ENCODE data around the gene CD209. TPM values are rescaled to one million over a fixed set of nuclear protein-coding genes. Genes with fewer than 3 reads are reported as not detected.

Gene CD209
- total RNA-seq, 1 donor from 2014 or later = not detected

DNA sequence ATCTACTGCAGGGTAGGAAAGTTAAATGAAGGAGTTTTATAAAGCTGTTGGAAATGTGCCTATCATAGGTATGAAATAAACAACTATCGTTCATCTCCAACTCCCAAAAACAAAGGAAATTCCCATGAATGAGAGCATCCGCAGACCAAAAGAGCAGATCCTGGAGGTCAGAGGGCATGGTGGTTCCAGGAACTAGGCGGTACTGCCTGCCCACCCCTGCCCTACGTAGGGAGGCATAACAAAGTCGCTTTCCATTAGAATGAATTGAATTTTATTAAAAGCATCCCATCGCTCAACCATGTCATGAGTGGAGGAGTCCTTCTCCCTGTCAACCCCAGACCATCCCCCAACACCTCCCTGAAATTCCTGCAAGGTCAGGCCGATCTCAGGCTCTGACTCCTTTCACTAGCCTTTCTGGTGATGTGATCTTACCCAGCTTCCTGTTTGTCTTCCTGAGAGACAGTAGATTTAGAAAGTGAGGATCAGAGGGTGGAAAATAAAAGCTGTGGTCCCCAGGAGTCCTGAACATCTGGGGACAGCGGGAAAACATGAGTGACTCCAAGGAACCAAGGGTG lies 15.5 kb upstream of the CD209 start, which contains the start of gene CLEC4M:
Gene CLEC4M, plus strand, starts transcription at position 525 of the 575 bp plus-strand sequence. Its CDS starts 24 bp downstream, at position 549.
- no peaks in the 10 kb centered on the region for H3K4me1 ChIP-seq
- no peak within 1 kb of the TSS for H3K4me3 ChIP-seq
- H3K79me2 ChIP-seq (ENCODE audit: low read depth) = no peaks in the 10 kb centered on the region
- no peak within 1 kb of the TSS for H3K4me3 Mint-ChIP-seq
- H3K27ac Mint-ChIP-seq = no peak within 1 kb of the TSS
- H3K36me3 Mint-ChIP-seq = no peaks in the 10 kb centered on the region
- H3K4me2 ChIP-seq = no peak within 1 kb of the TSS
- H4K20me1 ChIP-seq (ENCODE audit: low read depth) = no peaks in the 10 kb centered on the region
- peaks cover 11% of the 10 kb centered on the region for H3K27me3 ChIP-seq
- H3K9me3 Mint-ChIP-seq = peaks cover 36% of the 10 kb centered on the region
- H3K4me1 Mint-ChIP-seq = no peaks in the 10 kb centered on the region
- TF ChIP-seq EZH2phosphoT487 (IDR thresholded peaks at IDR 0.05) = no peak
- TF ChIP-seq EZH2 (IDR thresholded peaks at IDR 0.05) = no peak
- TF ChIP-seq, protein P1, sequence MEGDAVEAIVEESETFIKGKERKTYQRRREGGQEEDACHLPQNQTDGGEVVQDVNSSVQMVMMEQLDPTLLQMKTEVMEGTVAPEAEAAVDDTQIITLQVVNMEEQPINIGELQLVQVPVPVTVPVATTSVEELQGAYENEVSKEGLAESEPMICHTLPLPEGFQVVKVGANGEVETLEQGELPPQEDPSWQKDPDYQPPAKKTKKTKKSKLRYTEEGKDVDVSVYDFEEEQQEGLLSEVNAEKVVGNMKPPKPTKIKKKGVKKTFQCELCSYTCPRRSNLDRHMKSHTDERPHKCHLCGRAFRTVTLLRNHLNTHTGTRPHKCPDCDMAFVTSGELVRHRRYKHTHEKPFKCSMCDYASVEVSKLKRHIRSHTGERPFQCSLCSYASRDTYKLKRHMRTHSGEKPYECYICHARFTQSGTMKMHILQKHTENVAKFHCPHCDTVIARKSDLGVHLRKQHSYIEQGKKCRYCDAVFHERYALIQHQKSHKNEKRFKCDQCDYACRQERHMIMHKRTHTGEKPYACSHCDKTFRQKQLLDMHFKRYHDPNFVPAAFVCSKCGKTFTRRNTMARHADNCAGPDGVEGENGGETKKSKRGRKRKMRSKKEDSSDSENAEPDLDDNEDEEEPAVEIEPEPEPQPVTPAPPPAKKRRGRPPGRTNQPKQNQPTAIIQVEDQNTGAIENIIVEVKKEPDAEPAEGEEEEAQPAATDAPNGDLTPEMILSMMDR (IDR thresholded peaks at IDR 0.05) = no peak
- H3F3A ChIP-seq (ENCODE audit: low read depth) = no peaks in the 10 kb centered on the region
- H3K9ac ChIP-seq = no peak within 1 kb of the TSS
- peaks cover 7% of the 10 kb centered on the region for H3K9me3 ChIP-seq (ENCODE audit: low read depth)
- no peak within 1 kb of the TSS for H2AFZ ChIP-seq (replicated peaks)
- no peak for DNase-seq (ENCODE audit: low spot score)
- no peaks in the 10 kb centered on the region for H3K36me3 ChIP-seq
- peaks cover 15% of the 10 kb centered on the region for H3K27me3 Mint-ChIP-seq (ENCODE audit: insufficient read depth, low read depth)
- no peak within 1 kb of the TSS for H3K27ac ChIP-seq

GRCh38 chr19:7759156-7759555 lies 11.8 kb upstream of the CD209 start:
- Mint-ChIP-seq H3K4me3 (no peak overlapping the region), H3K27me3 (ENCODE audit: insufficient read depth, low read depth) (peaks cover 19% of the 10 kb centered on the region), H3K9me3 (peaks cover 40% of the 10 kb centered on the region), H3K4me1 (no peaks in the 10 kb centered on the region), H3K27ac (no peak overlapping the region), H3K36me3 (no peaks in the 10 kb centered on the region)
- Histone ChIP-seq H3K27ac (no peak overlapping the region), H3K36me3 (no peaks in the 10 kb centered on the region), H3K9me3 (ENCODE audit: low read depth) (peaks cover 17% of the 10 kb centered on the region), H4K20me1 (ENCODE audit: low read depth) (no peaks in the 10 kb centered on the region), H3K79me2 (ENCODE audit: low read depth) (no peaks in the 10 kb centered on the region), H3K4me1 (no peaks in the 10 kb centered on the region), H2AFZ (replicated peaks) (no peak overlapping the region), H3K9ac (no peak overlapping the region), H3K27me3 (no peaks in the 10 kb centered on the region), H3K4me2 (no peak overlapping the region), H3F3A (ENCODE audit: low read depth) (no peaks in the 10 kb centered on the region), H3K4me3 (no peak overlapping the region)
- TF ChIP-seq EZH2 (IDR thresholded peaks at IDR 0.05) = no peak
- no peak for TF ChIP-seq EZH2phosphoT487 (IDR thresholded peaks at IDR 0.05)
- TF ChIP-seq, protein P1 (IDR thresholded peaks at IDR 0.05) = no peak
- DNase-seq (ENCODE audit: low spot score) = no peak

- no peak for DNase-seq (ENCODE audit: low spot score)
- Histone ChIP-seq H3K9ac (no peak overlapping the region), H3K9me3 (ENCODE audit: low read depth) (peaks cover 17% of the 10 kb centered on the region), H4K20me1 (ENCODE audit: low read depth) (no peaks in the 10 kb centered on the region), H3F3A (ENCODE audit: low read depth) (no peaks in the 10 kb centered on the region), H3K27me3 (no peaks in the 10 kb centered on the region), H3K4me2 (no peak overlapping the region), H2AFZ (replicated peaks) (no peak overlapping the region), H3K4me1 (no peaks in the 10 kb centered on the region), H3K36me3 (no peaks in the 10 kb centered on the region), H3K4me3 (no peak overlapping the region), H3K79me2 (ENCODE audit: low read depth) (no peaks in the 10 kb centered on the region), H3K27ac (no peak overlapping the region)
- Mint-ChIP-seq H3K27ac (no peak overlapping the region), H3K27me3 (ENCODE audit: insufficient read depth, low read depth) (peaks cover 15% of the 10 kb centered on the region), H3K4me1 (no peaks in the 10 kb centered on the region), H3K9me3 (peaks cover 38% of the 10 kb centered on the region), H3K4me3 (no peak overlapping the region), H3K36me3 (no peaks in the 10 kb centered on the region)
- TF ChIP-seq EZH2 (IDR thresholded peaks at IDR 0.05) (no peak), EZH2phosphoT487 (IDR thresholded peaks at IDR 0.05) (no peak)
- TF ChIP-seq, protein P1 (IDR thresholded peaks at IDR 0.05) = no peak
Observed at GRCh38 chr19:7757358-7757757, 10.0 kb upstream of the CD209 start.

Measured in neural progenitor cell (in vitro differentiated cells).